Osteocyte (in vitro differentiated cells): ENCODE data around the gene ITFG1. TPM values are rescaled to one million over a fixed set of nuclear protein-coding genes. Genes with fewer than 3 reads are reported as not detected.

Experiments
- DNase-seq: peaks from one replicate; pipeline ENCODE4 v3.0.0; 2021; ENCODE audit warnings: mixed read lengths; ENCODE audit not compliant: unreplicated experiment; ENCODE audit errors: extremely low spot score
- H3K27ac Mint-ChIP-seq: one replicate; pipeline ENCODE4 v1.8.0; 2021; ENCODE audit warnings: mild to moderate bottlenecking, mixed read lengths; ENCODE audit not compliant: unreplicated experiment
- H3K27me3 Mint-ChIP-seq: one replicate; pipeline ENCODE4 v1.8.0; 2021; ENCODE audit warnings: mixed read lengths; ENCODE audit not compliant: unreplicated experiment
- H3K36me3 Mint-ChIP-seq: one replicate; pipeline ENCODE4 v1.8.0; 2021; ENCODE audit warnings: mixed read lengths; ENCODE audit not compliant: unreplicated experiment
- H3K4me1 Mint-ChIP-seq: one replicate; pipeline ENCODE4 v1.8.0; 2021; ENCODE audit warnings: mixed read lengths; ENCODE audit not compliant: unreplicated experiment
- H3K4me3 Mint-ChIP-seq: one replicate; pipeline ENCODE4 v1.8.0; 2021; ENCODE audit warnings: mild to moderate bottlenecking, moderate library complexity, mixed read lengths; ENCODE audit not compliant: unreplicated experiment
- H3K9me3 Mint-ChIP-seq: one replicate; pipeline ENCODE4 v1.8.0; 2021; ENCODE audit warnings: mixed read lengths; ENCODE audit not compliant: unreplicated experiment
- total RNA-seq: library from RNA; stranded (reverse); gene quantifications from 2 replicates; pipeline ENCODE4 v1.2.1, GENCODE V29; 2021
- TF ChIP-seq, protein P1 (sequence below): fragments of 200-600 bp; sonication (generic); IDR thresholded peaks from 2 replicates; pipeline ENCODE4 v1.5.0; 2021; ENCODE audit warnings: antibody characterized with exemption, mild to moderate bottlenecking, moderate library complexity

Gene ITFG1
- total RNA-seq, 1 donor from 2014 or later: 69.5 TPM

DNA sequence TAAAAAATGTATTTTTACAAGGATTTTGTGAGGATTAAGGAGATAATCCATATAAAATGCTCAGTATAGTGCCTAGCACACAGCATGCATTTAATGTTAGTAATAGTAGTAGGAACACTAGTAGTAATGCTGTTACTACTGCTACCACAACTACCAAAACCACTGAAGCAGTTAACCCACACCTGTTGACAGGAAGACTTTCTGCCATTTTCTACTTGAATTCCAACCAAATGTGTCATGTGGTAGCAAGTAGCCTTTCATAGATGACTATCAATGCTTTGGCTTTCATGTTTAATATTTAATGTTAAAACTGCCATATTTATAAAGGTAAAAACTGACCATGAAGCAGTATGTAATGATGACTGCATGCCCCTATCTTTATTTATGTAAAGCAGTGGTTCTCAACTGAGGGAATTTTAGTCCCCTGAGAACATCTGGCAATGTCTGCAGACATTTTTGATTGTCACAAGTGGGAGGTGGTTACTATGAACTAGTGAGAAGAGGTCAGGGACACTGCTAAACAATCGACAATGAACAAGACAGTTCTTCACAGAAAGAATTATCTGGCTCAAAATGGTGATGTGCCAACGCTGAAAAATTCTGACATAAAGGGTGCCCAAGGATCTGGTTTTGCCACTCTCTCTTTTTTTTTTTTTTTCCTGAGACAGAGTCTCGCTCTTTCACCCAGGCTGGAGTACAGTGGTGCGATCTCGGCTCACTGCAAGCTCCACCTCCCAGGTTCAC is 89.4 kb downstream of the ITFG1 start:
- Mint-ChIP-seq H3K27me3 (no peaks in the 10 kb centered on the region), H3K9me3 (no peaks in the 10 kb centered on the region), H3K4me1 (no peaks in the 10 kb centered on the region), H3K27ac (no peak overlapping the region), H3K4me3 (no peak overlapping the region), H3K36me3 (peaks cover 16% of the 10 kb centered on the region)
- TF ChIP-seq, protein P1, sequence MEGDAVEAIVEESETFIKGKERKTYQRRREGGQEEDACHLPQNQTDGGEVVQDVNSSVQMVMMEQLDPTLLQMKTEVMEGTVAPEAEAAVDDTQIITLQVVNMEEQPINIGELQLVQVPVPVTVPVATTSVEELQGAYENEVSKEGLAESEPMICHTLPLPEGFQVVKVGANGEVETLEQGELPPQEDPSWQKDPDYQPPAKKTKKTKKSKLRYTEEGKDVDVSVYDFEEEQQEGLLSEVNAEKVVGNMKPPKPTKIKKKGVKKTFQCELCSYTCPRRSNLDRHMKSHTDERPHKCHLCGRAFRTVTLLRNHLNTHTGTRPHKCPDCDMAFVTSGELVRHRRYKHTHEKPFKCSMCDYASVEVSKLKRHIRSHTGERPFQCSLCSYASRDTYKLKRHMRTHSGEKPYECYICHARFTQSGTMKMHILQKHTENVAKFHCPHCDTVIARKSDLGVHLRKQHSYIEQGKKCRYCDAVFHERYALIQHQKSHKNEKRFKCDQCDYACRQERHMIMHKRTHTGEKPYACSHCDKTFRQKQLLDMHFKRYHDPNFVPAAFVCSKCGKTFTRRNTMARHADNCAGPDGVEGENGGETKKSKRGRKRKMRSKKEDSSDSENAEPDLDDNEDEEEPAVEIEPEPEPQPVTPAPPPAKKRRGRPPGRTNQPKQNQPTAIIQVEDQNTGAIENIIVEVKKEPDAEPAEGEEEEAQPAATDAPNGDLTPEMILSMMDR: no peak
- DNase-seq: no peak

DNA sequence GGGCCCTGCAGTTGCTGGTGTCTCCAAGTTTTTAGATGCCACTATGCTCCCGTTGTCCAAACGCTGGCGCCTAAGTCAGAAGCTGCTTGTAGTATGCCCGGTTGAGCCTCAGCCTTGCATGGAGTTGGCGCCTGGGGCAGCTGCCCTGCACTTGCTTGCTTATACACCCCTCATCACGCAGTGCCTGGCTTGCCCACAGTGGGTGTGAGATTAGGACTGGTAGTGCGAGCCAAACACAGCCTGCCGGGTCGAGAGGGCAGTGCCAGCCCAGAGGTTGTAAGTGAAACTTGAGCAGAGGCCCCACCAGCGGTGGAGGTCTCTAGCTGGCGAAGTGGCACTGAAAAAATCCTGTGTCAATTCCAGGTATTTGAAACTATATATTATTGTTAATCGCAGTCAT is 90.3 kb downstream of the ITFG1 start:
- TF ChIP-seq, protein P1: no peak
- H3K4me1 Mint-ChIP-seq: no peaks in the 10 kb centered on the region
- no peaks in the 10 kb centered on the region for H3K27me3 Mint-ChIP-seq
- H3K36me3 Mint-ChIP-seq: peaks cover 16% of the 10 kb centered on the region
- DNase-seq: no peak
- no peaks in the 10 kb centered on the region for H3K9me3 Mint-ChIP-seq
- no peak overlapping the region for H3K27ac Mint-ChIP-seq
- no peak overlapping the region for H3K4me3 Mint-ChIP-seq

DNA sequence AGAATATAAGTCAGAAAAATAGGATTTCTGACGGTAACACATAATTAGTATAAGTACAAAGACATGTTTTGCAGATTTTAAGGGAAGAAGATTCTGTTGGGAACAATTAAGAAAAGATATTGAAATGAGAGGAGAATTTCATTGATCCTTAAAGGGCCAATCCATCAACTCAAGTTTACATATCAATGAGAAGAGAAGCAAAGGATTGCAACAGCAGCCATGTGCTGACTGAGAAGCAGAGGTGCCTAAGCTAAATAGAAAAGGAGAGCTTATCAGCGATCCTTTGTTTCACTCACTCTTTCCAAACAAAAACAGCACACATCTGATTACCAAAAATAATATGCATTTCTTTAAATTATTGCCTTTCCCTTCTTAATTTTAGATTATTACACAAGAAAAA is 94.6 kb downstream of the ITFG1 start:
- Mint-ChIP-seq H3K9me3 (no peaks in the 10 kb centered on the region), H3K36me3 (peaks cover 13% of the 10 kb centered on the region), H3K4me3 (no peak overlapping the region), H3K4me1 (no peaks in the 10 kb centered on the region), H3K27ac (no peak overlapping the region), H3K27me3 (no peaks in the 10 kb centered on the region)
- no peak for DNase-seq
- TF ChIP-seq, protein P1: no peak

DNA sequence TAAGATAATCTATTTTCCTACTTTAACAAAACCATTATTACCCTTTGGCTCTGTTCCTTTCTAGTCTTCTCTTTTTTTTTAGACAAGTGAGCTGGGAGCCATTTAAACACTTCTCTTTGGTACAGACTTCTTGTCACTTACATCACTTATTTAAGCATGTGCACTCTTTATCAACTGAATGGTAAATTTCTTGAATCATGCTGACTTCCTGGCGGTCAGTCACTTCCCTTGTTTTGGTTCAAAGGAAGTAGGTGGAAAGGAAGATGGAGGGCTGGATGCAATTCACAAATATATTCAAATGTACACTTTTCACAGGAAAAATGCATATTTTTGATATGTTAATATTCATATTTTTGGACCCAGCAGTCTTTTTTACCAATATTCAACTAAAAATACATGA is 97.1 kb downstream of the ITFG1 start:
- no peak for DNase-seq
- Mint-ChIP-seq H3K27ac (no peak overlapping the region), H3K27me3 (no peaks in the 10 kb centered on the region), H3K9me3 (no peaks in the 10 kb centered on the region), H3K4me1 (peaks cover 1% of the 10 kb centered on the region), H3K4me3 (no peak overlapping the region), H3K36me3 (peaks cover 11% of the 10 kb centered on the region)
- TF ChIP-seq, protein P1: no peak

DNA sequence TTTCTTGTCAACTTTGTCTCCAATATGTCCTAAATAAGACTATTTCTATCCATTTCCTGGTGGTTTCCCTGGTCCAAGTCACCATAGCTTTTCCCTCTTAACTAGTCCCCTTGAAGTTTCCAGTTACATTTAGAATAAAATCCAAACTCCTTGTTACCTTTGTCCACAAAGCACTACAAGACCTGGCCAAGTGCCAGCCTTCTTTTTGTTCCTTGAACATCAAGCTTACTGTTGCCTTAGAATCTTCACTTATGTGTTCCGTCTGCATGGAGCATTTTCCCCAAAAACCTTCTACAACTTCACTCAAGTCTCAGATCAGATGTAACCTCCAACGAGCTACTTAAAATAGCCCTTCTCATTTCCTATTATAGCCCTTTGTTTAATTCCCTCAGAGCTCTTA is 101.4 kb downstream of the ITFG1 start:
- no peak for DNase-seq
- Mint-ChIP-seq H3K4me1 (peaks cover 2% of the 10 kb centered on the region), H3K27ac (no peak overlapping the region), H3K36me3 (peaks cover 16% of the 10 kb centered on the region), H3K27me3 (no peaks in the 10 kb centered on the region), H3K9me3 (peaks cover 6% of the 10 kb centered on the region), H3K4me3 (no peak overlapping the region)
- TF ChIP-seq, protein P1: no peak
